HG02642 (cell line): ENCODE data around the gene EFNB3.

Source experiments
- ATAC-seq: cut with Tn5 transposase; IDR thresholded peaks from one replicate; pipeline ENCODE4 v1.9.1; 2021; ENCODE audit warnings: mild to moderate bottlenecking; ENCODE audit not compliant: unreplicated experiment, poor library complexity

The EFNB3 gene

GRCh38 chr17:7756968-7757367 lies 52.0 kb downstream of the EFNB3 start:
- ATAC-seq: no peak
